ENCODE results near the gene PAX6. TPM values are rescaled to one million over a fixed set of nuclear protein-coding genes. Genes with fewer than 3 reads are reported as not detected.

PAX6 gene
- total and polyA plus RNA-seq, 9 of the 15 experiments (the other 6 are each of a cell fraction or from before 2014, with no cell fraction given), result 1.5 to 10.9 (median 5.3) TPM

DNA sequence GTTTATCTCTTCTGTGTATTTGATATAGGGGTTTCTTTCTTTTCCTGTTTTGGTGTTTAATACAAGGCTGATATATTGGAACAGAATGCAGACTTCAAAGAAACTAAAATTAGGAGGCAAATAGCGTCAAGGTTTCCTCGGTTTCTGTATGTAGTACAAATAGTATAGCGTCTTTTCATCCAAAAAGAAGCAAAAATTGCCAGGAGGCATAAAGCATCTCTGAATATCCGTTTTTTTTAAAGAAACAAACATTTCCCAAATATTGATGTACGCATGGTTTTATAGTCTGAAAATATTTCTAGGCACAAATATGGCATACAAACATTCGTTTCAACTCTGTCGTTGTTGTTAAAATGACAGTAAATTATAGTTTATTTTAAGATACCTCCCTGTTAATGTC, 17.1 kb upstream of the PAX6 start:
- no peak overlapping the region for H3K4me3 ChIP-seq
- no peaks in the 10 kb centered on the region for H3K36me3 ChIP-seq (ENCODE audit: control insufficient read depth, insufficient read depth, low read length)
- H3K27me3 ChIP-seq (ENCODE audit: control insufficient read depth in 2 of 2, insufficient read depth in 2 of 2, low read length in 2 of 2), result peaks cover 43 to 47% of the 10 kb centered on the region in 2 experiments; a peak in 4 of 5 replicates
- no peaks in the 10 kb centered on the region for H3K9me3 ChIP-seq (replicated peaks; ENCODE audit: control insufficient read depth, insufficient read depth, low read depth, low read length)
- in situ Hi-C loops (cut with MboI) (no loop called here), intact Hi-C loops (cut with micrococcal nuclease) (no loop called here)
- ATAC-seq (no peak), FAIRE-seq (no peak), DNase-seq (ENCODE audit: extremely low read depth in 1 of 4, low spot score in 3 of 4) (no peak)
- H3K4me2 ChIP-seq (ENCODE audit: insufficient read depth, low read length), result no peak overlapping the region
- H3K27ac ChIP-seq (ENCODE audit: extremely low read depth, low read depth, low read length), result no peak overlapping the region
- no peaks in the 10 kb centered on the region for H4K20me1 ChIP-seq (replicated peaks; ENCODE audit: control insufficient read depth, insufficient read depth, low read length)
- no peaks in the 10 kb centered on the region for H3K9me1 ChIP-seq (ENCODE audit: control insufficient read depth, insufficient read depth, low read length)
- no peak overlapping the region for H3K9ac ChIP-seq (ENCODE audit: insufficient read depth in 1 of 2, low read depth in 2 of 2, low read length in 2 of 2)
- no TSS peak for BruUV-seq (replicated peaks)
- 2% methylated on average over 7 of the region's 7 CpGs for WGBS (ENCODE audit: insufficient coverage, low coverage, missing lambda C conversion rate)
- peak; percentile 70 for TF ChIP-seq CBX8 (IDR thresholded peaks at IDR 0.05; ENCODE audit: borderline replicate concordance, extremely low read depth, low read depth, low read length, poor library complexity, severe bottlenecking)
- TF ChIP-seq C11orf30 (IDR thresholded peaks at IDR 0.05; ENCODE audit: low read depth), result no peak
- TF ChIP-seq, protein P1, sequence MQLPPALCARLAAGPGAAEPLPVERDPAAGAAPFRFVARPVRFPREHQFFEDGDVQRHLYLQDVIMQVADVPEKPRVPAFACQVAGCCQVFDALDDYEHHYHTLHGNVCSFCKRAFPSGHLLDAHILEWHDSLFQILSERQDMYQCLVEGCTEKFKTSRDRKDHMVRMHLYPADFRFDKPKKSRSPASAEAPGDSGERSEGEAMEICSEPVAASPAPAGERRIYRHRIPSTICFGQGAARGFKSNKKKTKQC (CRISPR knock-in tag; IDR thresholded peaks at IDR 0.05), result no peak
- no peak for TF ChIP-seq MEF2D (tag; conservative IDR thresholded peaks at IDR 0.05; ENCODE audit: low read depth)
- TF ChIP-seq NR2C1 (IDR thresholded peaks at IDR 0.05), result no peak
- no peak for TF ChIP-seq NR2C1 (tag; IDR thresholded peaks at IDR 0.05)
- TF ChIP-seq TEAD4 (IDR thresholded peaks at IDR 0.05; ENCODE audit: low read length), result no peak
- TF ChIP-seq TEAD4 (CRISPR knock-in tag; IDR thresholded peaks at IDR 0.05; ENCODE audit: borderline replicate concordance), result no peak
- TF ChIP-seq ERF (CRISPR knock-in tag; IDR thresholded peaks at IDR 0.05), result no peak
- ChIA-PET CTCF (ENCODE audit: low intra/inter-chr PET ratio) (no interaction called here), POLR2A (no interaction called here)
- no peaks in the 10 kb centered on the region for H3K79me2 ChIP-seq (ENCODE audit: control insufficient read depth, insufficient read depth, low read length)
- H2AFZ ChIP-seq (ENCODE audit: low read depth, low read length), result no peak overlapping the region
- peaks cover 0 to 13% of the 10 kb centered on the region in 2 experiments; a peak in 2 of 5 replicates for H3K4me1 ChIP-seq (replicated peaks in 1 of 2; ENCODE audit: control insufficient read depth in 2 of 2, insufficient read depth in 2 of 2, low read length in 2 of 2)

All from K562 (cell line).